ENCODE results near the gene EEF2KMT.

The EEF2KMT gene

GRCh38 chr16:5042574-5043171, 54.9 kb downstream of the EEF2KMT start:
- in situ Hi-C loops (cut with MboI; ENCODE audit: low sequenced_read_pairs), result no loop called here

GRCh38 chr16:5041600-5042133, 55.9 kb downstream of the EEF2KMT start:
- in situ Hi-C loops (cut with MboI; ENCODE audit: low sequenced_read_pairs), result no loop called here

- in situ Hi-C loops (cut with MboI; ENCODE audit: low sequenced_read_pairs), result no loop called here
These were observed 57.1 kb downstream of the EEF2KMT start for GRCh38 chr16:5040451-5040850.

- in situ Hi-C loops (cut with MboI; ENCODE audit: low sequenced_read_pairs), result no loop called here
These were observed 61.1 kb downstream of the EEF2KMT start for GRCh38 chr16:5036228-5037156.

GRCh38 chr16:5035909-5036227, 61.7 kb downstream of the EEF2KMT start:
- in situ Hi-C loops (cut with MboI; ENCODE audit: low sequenced_read_pairs), result no loop called here

Data from hTERT RPE-1 (cell line).